IMR-90 (cell line): ENCODE results near the gene NF2.

ENCODE experiments used
- BHLHE40 ChIP-seq: fragments of 150-350 bp; IDR thresholded peaks from 2 replicates; pipeline ENCODE4 v1.6.1; 2016; ENCODE audit warnings: mild to moderate bottlenecking, low read depth, low read length
- CEBPB ChIP-seq: IDR thresholded peaks from 2 replicates; pipeline ENCODE4 v1.6.1; 2012; ENCODE audit warnings: low read depth, low read length, improper control_type of control experiment
- MAZ ChIP-seq: IDR thresholded peaks from 2 replicates; pipeline ENCODE4 v1.6.1; 2012; ENCODE audit warnings: low read depth, mild to moderate bottlenecking, low read length, improper control_type of control experiment, moderate library complexity, borderline replicate concordance
- MXI1 ChIP-seq: IDR thresholded peaks from 2 replicates; pipeline ENCODE4 v1.6.1; 2012; ENCODE audit warnings: low read depth, mild to moderate bottlenecking, low read length, moderate library complexity, borderline replicate concordance
- POLR2A ChIP-seq: IDR thresholded peaks from 2 replicates; pipeline ENCODE4 v1.6.1; 2012; ENCODE audit warnings: mild to moderate bottlenecking, low read depth, low read length
- RAD21 ChIP-seq: IDR thresholded peaks from 2 replicates; pipeline ENCODE4 v1.6.1; 2012; ENCODE audit warnings: low read length, improper control_type of control experiment
- RFX5 ChIP-seq: IDR thresholded peaks from 2 replicates; pipeline ENCODE4 v1.8.0; 2012; ENCODE audit warnings: low read depth, mild to moderate bottlenecking, low read length, moderate library complexity
- TF ChIP-seq, protein P1 (sequence below): conservative IDR thresholded peaks from 2 replicates; pipeline ENCODE4 v1.5.1; 2012; ENCODE audit warnings: mild to moderate bottlenecking, low read depth, low read length, improper control_type of control experiment
- TF ChIP-seq, protein P2 (sequence below): fragments of 150-350 bp; IDR thresholded peaks from 2 replicates; pipeline ENCODE4 v1.6.1; 2017; ENCODE audit warnings: mild to moderate bottlenecking, antibody characterized with exemption, low read length, low read depth

DNA sequence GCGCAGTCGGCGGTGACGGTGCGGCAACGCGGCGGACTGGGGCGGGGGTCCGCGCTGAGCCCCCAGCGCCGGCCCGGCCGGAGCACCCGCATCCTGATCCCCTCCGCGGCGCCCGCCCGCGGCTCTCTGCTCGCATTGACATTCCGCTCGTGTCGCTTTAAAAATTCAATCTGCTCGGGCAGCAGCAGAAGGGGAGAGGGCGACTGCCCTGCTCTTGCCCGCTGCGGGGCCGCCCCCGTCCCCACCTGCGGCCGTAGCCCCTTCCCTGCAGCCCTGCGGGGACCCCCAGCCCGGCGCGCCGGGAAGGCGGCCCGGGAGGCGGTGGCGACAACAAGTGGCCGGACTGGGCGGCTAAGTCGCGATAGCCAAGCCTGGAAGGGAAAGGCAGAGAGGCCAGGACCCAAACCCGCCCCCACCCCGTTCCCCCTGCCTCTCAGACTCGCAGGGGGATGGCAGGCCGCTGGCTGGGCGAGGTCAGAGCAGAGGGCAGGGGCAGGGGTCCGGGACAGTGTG lies 117.4 kb downstream of the NF2 start:
- no peak for TF ChIP-seq POLR2A
- TF ChIP-seq, protein P1, sequence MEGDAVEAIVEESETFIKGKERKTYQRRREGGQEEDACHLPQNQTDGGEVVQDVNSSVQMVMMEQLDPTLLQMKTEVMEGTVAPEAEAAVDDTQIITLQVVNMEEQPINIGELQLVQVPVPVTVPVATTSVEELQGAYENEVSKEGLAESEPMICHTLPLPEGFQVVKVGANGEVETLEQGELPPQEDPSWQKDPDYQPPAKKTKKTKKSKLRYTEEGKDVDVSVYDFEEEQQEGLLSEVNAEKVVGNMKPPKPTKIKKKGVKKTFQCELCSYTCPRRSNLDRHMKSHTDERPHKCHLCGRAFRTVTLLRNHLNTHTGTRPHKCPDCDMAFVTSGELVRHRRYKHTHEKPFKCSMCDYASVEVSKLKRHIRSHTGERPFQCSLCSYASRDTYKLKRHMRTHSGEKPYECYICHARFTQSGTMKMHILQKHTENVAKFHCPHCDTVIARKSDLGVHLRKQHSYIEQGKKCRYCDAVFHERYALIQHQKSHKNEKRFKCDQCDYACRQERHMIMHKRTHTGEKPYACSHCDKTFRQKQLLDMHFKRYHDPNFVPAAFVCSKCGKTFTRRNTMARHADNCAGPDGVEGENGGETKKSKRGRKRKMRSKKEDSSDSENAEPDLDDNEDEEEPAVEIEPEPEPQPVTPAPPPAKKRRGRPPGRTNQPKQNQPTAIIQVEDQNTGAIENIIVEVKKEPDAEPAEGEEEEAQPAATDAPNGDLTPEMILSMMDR, result no peak
- TF ChIP-seq RAD21, result no peak
- TF ChIP-seq CEBPB, result no peak
- TF ChIP-seq MXI1, result no peak
- TF ChIP-seq BHLHE40, result no peak
- TF ChIP-seq, protein P2, sequence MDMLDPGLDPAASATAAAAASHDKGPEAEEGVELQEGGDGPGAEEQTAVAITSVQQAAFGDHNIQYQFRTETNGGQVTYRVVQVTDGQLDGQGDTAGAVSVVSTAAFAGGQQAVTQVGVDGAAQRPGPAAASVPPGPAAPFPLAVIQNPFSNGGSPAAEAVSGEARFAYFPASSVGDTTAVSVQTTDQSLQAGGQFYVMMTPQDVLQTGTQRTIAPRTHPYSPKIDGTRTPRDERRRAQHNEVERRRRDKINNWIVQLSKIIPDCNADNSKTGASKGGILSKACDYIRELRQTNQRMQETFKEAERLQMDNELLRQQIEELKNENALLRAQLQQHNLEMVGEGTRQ, result no peak
- TF ChIP-seq MAZ, result no peak
- TF ChIP-seq RFX5, result no peak
